GM19452 (cell line): ENCODE data around the gene ATP2B2.

Experiments used
- ATAC-seq: cut with Tn5 transposase; IDR thresholded peaks from one replicate; pipeline ENCODE4 v1.9.1; 2021; ENCODE audit not compliant: unreplicated experiment

Gene ATP2B2

GRCh38 chr3:10453431-10454163 lies 51.8 kb downstream of the ATP2B2 start:
- no peak for ATAC-seq

- ATAC-seq: no peak
Measured at GRCh38 chr3:10450494-10451440, 54.6 kb downstream of the ATP2B2 start.

GRCh38 chr3:10449436-10449835 lies 56.0 kb downstream of the ATP2B2 start:
- ATAC-seq: no peak

GRCh38 chr3:10448544-10448943 lies 56.8 kb downstream of the ATP2B2 start:
- ATAC-seq: no peak

GRCh38 chr3:10447527-10448260 lies 57.7 kb downstream of the ATP2B2 start:
- ATAC-seq: no peak

- no peak for ATAC-seq
Measured at GRCh38 chr3:10447110-10447509, 58.3 kb downstream of the ATP2B2 start.

GRCh38 chr3:10445561-10446175 lies 59.7 kb downstream of the ATP2B2 start:
- ATAC-seq: no peak

- ATAC-seq: no peak
Measured at GRCh38 chr3:10444511-10444910, 60.9 kb downstream of the ATP2B2 start.

GRCh38 chr3:10444110-10444429 lies 61.3 kb downstream of the ATP2B2 start:
- ATAC-seq: no peak

GRCh38 chr3:10443272-10444109 lies 61.9 kb downstream of the ATP2B2 start:
- no peak for ATAC-seq

GRCh38 chr3:10442151-10442795 lies 63.1 kb downstream of the ATP2B2 start:
- no peak for ATAC-seq

GRCh38 chr3:10440684-10441083 lies 64.7 kb downstream of the ATP2B2 start:
- ATAC-seq: no peak

GRCh38 chr3:10438902-10439610 lies 66.3 kb downstream of the ATP2B2 start:
- ATAC-seq: no peak

- no peak for ATAC-seq
Measured at GRCh38 chr3:10437995-10438901, 67.1 kb downstream of the ATP2B2 start.

- ATAC-seq: no peak
Measured at GRCh38 chr3:10437272-10437994, 68.0 kb downstream of the ATP2B2 start.

- no peak for ATAC-seq
Measured at GRCh38 chr3:10435850-10436249, 69.5 kb downstream of the ATP2B2 start.

GRCh38 chr3:10434938-10435336 lies 70.4 kb downstream of the ATP2B2 start:
- ATAC-seq: no peak
